Mesenchymal stem cell (in vitro differentiated cells and primary cell): ENCODE measurements around the gene STOM.
A peak's percentile ranks its signal among the peaks of the same experiment; 100 is the strongest.

Experiments
- DNase-seq: peaks from one replicate; pipeline ENCODE4 v3.0.0-alpha.2; 2013
- H2AFZ ChIP-seq: one replicate; pipeline ENCODE4 v1.6.1; 2013; ENCODE audit warnings: low read depth, mild to moderate bottlenecking, control low read depth, inconsistent platforms, low read length, moderate library complexity
- H2AK5ac ChIP-seq: 2 replicates; pipeline ENCODE4 v1.6.1; 2013; ENCODE audit warnings: low read length, moderate library complexity, mild to moderate bottlenecking, inconsistent platforms; ENCODE audit not compliant: severe bottlenecking
- H2BK120ac ChIP-seq: one replicate; pipeline ENCODE4 v1.6.1; 2013; ENCODE audit warnings: low read depth, mild to moderate bottlenecking, inconsistent platforms, low read length, moderate library complexity
- H2BK12ac ChIP-seq, 2 experiments: one replicate each; pipeline ENCODE4 v1.6.1; 2013; ENCODE audit warnings: inconsistent platforms in 2 of 2, low read length in 2 of 2, mild to moderate bottlenecking in 2 of 2, moderate library complexity in 2 of 2, control low read depth in 1 of 2
- H2BK15ac ChIP-seq: one replicate; pipeline ENCODE4 v1.6.1; 2013; ENCODE audit warnings: mild to moderate bottlenecking, low read depth, inconsistent platforms; ENCODE audit not compliant: poor library complexity, severe bottlenecking
- H2BK5ac ChIP-seq: 2 replicates; pipeline ENCODE4 v1.6.1; 2013; ENCODE audit warnings: low read depth, mild to moderate bottlenecking, low read length, control low read depth, inconsistent platforms; ENCODE audit not compliant: poor library complexity, severe bottlenecking
- H3K14ac ChIP-seq, 2 experiments: one replicate each; pipeline ENCODE4 v1.6.1; 2013; ENCODE audit warnings: inconsistent platforms in 2 of 2, low read length in 2 of 2, control low read depth in 1 of 2, mild to moderate bottlenecking in 1 of 2, moderate library complexity in 1 of 2
- H3K18ac ChIP-seq, 2 experiments: one replicate each; pipeline ENCODE4 v1.6.1; 2013; ENCODE audit warnings: inconsistent platforms in 2 of 2, low read length in 2 of 2, control low read depth in 1 of 2, low read depth in 1 of 2, mild to moderate bottlenecking in 1 of 2
- H3K23ac ChIP-seq, 2 experiments: one replicate each; pipeline ENCODE4 v1.6.1; 2013; ENCODE audit warnings: inconsistent platforms in 2 of 2, low read length in 2 of 2, mild to moderate bottlenecking in 2 of 2, moderate library complexity in 2 of 2, control low read depth in 1 of 2
- H3K27ac ChIP-seq: 2 replicates; pipeline ENCODE4 v1.5.1; 2013; ENCODE audit warnings: mild to moderate bottlenecking, moderate library complexity, low read length, control low read depth, inconsistent platforms; ENCODE audit not compliant: poor library complexity, severe bottlenecking
- H3K27me3 ChIP-seq, 2 experiments: 2 replicates each; pipeline versions ENCODE4 v1.6.1 to v1.7.0; 2013; ENCODE audit warnings: low read length in 2 of 2, mild to moderate bottlenecking in 2 of 2, moderate library complexity in 2 of 2, control low read depth in 1 of 2, inconsistent platforms in 1 of 2; ENCODE audit not compliant: control insufficient read depth in 1 of 2, insufficient read depth in 1 of 2
- H3K36me3 ChIP-seq, 2 experiments: 2 replicates each; pipeline versions ENCODE4 v1.6.1 to v1.7.0; 2013; ENCODE audit warnings: low read length in 2 of 2, control low read depth in 1 of 2, inconsistent platforms in 1 of 2, low read depth in 1 of 2, mild to moderate bottlenecking in 1 of 2; ENCODE audit not compliant: insufficient read depth in 2 of 2, control insufficient read depth in 1 of 2
- H3K4ac ChIP-seq, 2 experiments: one replicate each; pipeline ENCODE4 v1.6.1; 2013; ENCODE audit warnings: inconsistent platforms in 2 of 2, low read length in 2 of 2, mild to moderate bottlenecking in 2 of 2, moderate library complexity in 2 of 2, control low read depth in 1 of 2, low read depth in 1 of 2
- H3K4me1 ChIP-seq: 2 replicates; pipeline ENCODE4 v1.6.1; 2013; ENCODE audit warnings: low read depth, low read length, control low read depth; ENCODE audit not compliant: control insufficient read depth, insufficient read depth
- H3K4me2 ChIP-seq: 2 replicates; pipeline ENCODE4 v1.6.1; 2013; ENCODE audit warnings: low read length, mild to moderate bottlenecking, inconsistent platforms; ENCODE audit not compliant: poor library complexity, severe bottlenecking
- H3K4me3 ChIP-seq, 2 experiments: 2 replicates each; pipeline versions ENCODE4 v1.5.1 to v1.7.0; 2013; ENCODE audit warnings: low read length in 2 of 2, mild to moderate bottlenecking in 2 of 2, control low read depth in 1 of 2, low read depth in 1 of 2; ENCODE audit not compliant: insufficient read depth in 1 of 2
- H3K79me1 ChIP-seq: replicated peaks from 2 replicates; pipeline ENCODE4 v1.6.1; 2013; ENCODE audit warnings: mild to moderate bottlenecking, control low read depth, low read length, inconsistent platforms; ENCODE audit not compliant: poor library complexity, severe bottlenecking
- H3K9ac ChIP-seq: 2 replicates; pipeline ENCODE4 v1.7.0; 2013; ENCODE audit warnings: mild to moderate bottlenecking, low read length, moderate library complexity
- H3K9me3 ChIP-seq: 2 replicates; pipeline ENCODE4 v1.7.0; 2013; ENCODE audit warnings: mild to moderate bottlenecking, low read length; ENCODE audit not compliant: control insufficient read depth
- H4K8ac ChIP-seq: one replicate; pipeline ENCODE4 v1.6.1; 2013; ENCODE audit warnings: inconsistent platforms, mild to moderate bottlenecking, low read length, moderate library complexity
- H4K91ac ChIP-seq: one replicate; pipeline ENCODE4 v1.6.1; 2013; ENCODE audit warnings: mild to moderate bottlenecking, low read length, inconsistent platforms
- WGBS: methylation state at CpG from one replicate; pipeline ENCODE4 v1.1.7; 2013; ENCODE audit warnings: mixed read lengths; 5-methylcytosine and 5-hydroxymethylcytosine counted together

Gene STOM

GRCh38 chr9:121366611-121367192, 3.3 kb downstream of the STOM start:
- peak overlapping the region in 1 of 2 experiments; percentile 85 for H3K4me3 ChIP-seq
- no peak overlapping the region for H4K91ac ChIP-seq
- peak overlapping the region; percentile 95 for H3K9ac ChIP-seq
- H3K79me1 ChIP-seq: no peaks in the 10 kb centered on the region
- H2BK120ac ChIP-seq: no peak overlapping the region
- no peak overlapping the region for H2BK12ac ChIP-seq
- H2AFZ ChIP-seq: no peak overlapping the region
- H3K36me3 ChIP-seq: peaks cover 0 to 12% of the 10 kb centered on the region in 2 experiments
- H3K4me1 ChIP-seq: peaks cover 8% of the 10 kb centered on the region
- H3K14ac ChIP-seq: no peak overlapping the region
- 96% methylated on average over 4 of the region's 5 CpGs for WGBS
- no peak overlapping the region for H2AK5ac ChIP-seq
- H3K18ac ChIP-seq: no peak overlapping the region
- H3K4me2 ChIP-seq: no peak overlapping the region
- no peak overlapping the region for H3K4ac ChIP-seq
- no peak overlapping the region for H2BK15ac ChIP-seq
- H3K27me3 ChIP-seq: no peaks in the 10 kb centered on the region
- H4K8ac ChIP-seq: no peak overlapping the region
- no peak for DNase-seq
- no peak overlapping the region for H3K23ac ChIP-seq
- no peak overlapping the region for H3K27ac ChIP-seq
- no peak overlapping the region for H2BK5ac ChIP-seq
- no peaks in the 10 kb centered on the region for H3K9me3 ChIP-seq

GRCh38 chr9:121365564-121365963, 4.5 kb downstream of the STOM start:
- DNase-seq: no peak
- WGBS: 60% methylated on average over 1 of the region's 2 CpGs
- peak overlapping the region; percentile 89 for H3K9ac ChIP-seq

GRCh38 chr9:121364886-121365285, 5.2 kb downstream of the STOM start:
- Histone ChIP-seq H3K4me1 (peaks cover 5% of the 10 kb centered on the region), H2AFZ (no peak overlapping the region), H3K4me3 (no peak overlapping the region), H3K27me3 (no peaks in the 10 kb centered on the region), H2BK5ac (no peak overlapping the region), H2BK12ac (no peak overlapping the region), H3K4ac (no peak overlapping the region), H3K9me3 (no peaks in the 10 kb centered on the region), H3K36me3 (peaks cover 0 to 12% of the 10 kb centered on the region in 2 experiments), H3K4me2 (no peak overlapping the region), H3K9ac (peak overlapping the region; percentile 89), H3K27ac (no peak overlapping the region), H3K23ac (no peak overlapping the region), H4K91ac (no peak overlapping the region), H3K79me1 (no peaks in the 10 kb centered on the region), H2BK120ac (no peak overlapping the region), H4K8ac (no peak overlapping the region), H2AK5ac (no peak overlapping the region), H3K18ac (no peak overlapping the region), H3K14ac (no peak overlapping the region), H2BK15ac (no peak overlapping the region)
- no peak for DNase-seq

More at GRCh38 chr9:121365564-121365963, 4.5 kb downstream of the STOM start:
- H3K36me3 ChIP-seq: peaks cover 0 to 12% of the 10 kb centered on the region in 2 experiments
- H2BK5ac ChIP-seq: no peak overlapping the region
- no peak overlapping the region for H2AK5ac ChIP-seq
- H3K4me3 ChIP-seq: no peak overlapping the region
- H3K27me3 ChIP-seq: no peaks in the 10 kb centered on the region
- H2AFZ ChIP-seq: no peak overlapping the region
- H3K18ac ChIP-seq: no peak overlapping the region
- H3K4me2 ChIP-seq: no peak overlapping the region
- no peak overlapping the region for H2BK120ac ChIP-seq
- no peak overlapping the region for H4K91ac ChIP-seq
- no peak overlapping the region for H3K4ac ChIP-seq
- no peak overlapping the region for H3K23ac ChIP-seq
- no peak overlapping the region for H3K14ac ChIP-seq
- peaks cover 9% of the 10 kb centered on the region for H3K4me1 ChIP-seq
- H3K9me3 ChIP-seq: no peaks in the 10 kb centered on the region
- no peak overlapping the region for H2BK12ac ChIP-seq
- H4K8ac ChIP-seq: no peak overlapping the region
- no peaks in the 10 kb centered on the region for H3K79me1 ChIP-seq
- H3K27ac ChIP-seq: no peak overlapping the region
- H2BK15ac ChIP-seq: no peak overlapping the region

GRCh38 chr9:121364077-121364476, 6.0 kb downstream of the STOM start:
- H3K4me3 ChIP-seq: no peak overlapping the region
- no peak overlapping the region for H2BK15ac ChIP-seq
- no peak overlapping the region for H3K4ac ChIP-seq
- no peaks in the 10 kb centered on the region for H3K79me1 ChIP-seq
- no peaks in the 10 kb centered on the region for H3K27me3 ChIP-seq
- no peak overlapping the region for H3K14ac ChIP-seq
- no CpG with 5 or more reads among the region's 5 CpGs for WGBS
- no peak overlapping the region for H2AK5ac ChIP-seq
- no peak overlapping the region for H3K4me2 ChIP-seq
- peaks cover 0 to 12% of the 10 kb centered on the region in 2 experiments for H3K36me3 ChIP-seq
- no peaks in the 10 kb centered on the region for H3K9me3 ChIP-seq
- no peak overlapping the region for H2AFZ ChIP-seq
- H2BK120ac ChIP-seq: no peak overlapping the region
- peak overlapping the region; percentile 89 for H3K9ac ChIP-seq
- peaks cover 1% of the 10 kb centered on the region for H3K4me1 ChIP-seq
- H4K8ac ChIP-seq: no peak overlapping the region
- no peak overlapping the region for H2BK12ac ChIP-seq
- H4K91ac ChIP-seq: no peak overlapping the region
- no peak overlapping the region for H3K18ac ChIP-seq
- no peak for DNase-seq
- no peak overlapping the region for H3K27ac ChIP-seq
- H2BK5ac ChIP-seq: no peak overlapping the region
- H3K23ac ChIP-seq: no peak overlapping the region
